Limb (tissue), 2 donors: ENCODE measurements around the gene ADGRA1.
A peak's percentile ranks its signal among the peaks of the same experiment; 100 is the strongest.
"Not testable (repeated sequence)": the region's sequence is repeated elsewhere in the genome, so short reads cannot be mapped to it uniquely, and the experiment has no call there.

Experiments used
- DNase-seq, 2 donors: peaks; one replicate each; pipeline ENCODE4 v3.0.0-alpha.2; 2016; ENCODE audit errors: extremely low spot score in 2 of 2

The ADGRA1 gene

DNA sequence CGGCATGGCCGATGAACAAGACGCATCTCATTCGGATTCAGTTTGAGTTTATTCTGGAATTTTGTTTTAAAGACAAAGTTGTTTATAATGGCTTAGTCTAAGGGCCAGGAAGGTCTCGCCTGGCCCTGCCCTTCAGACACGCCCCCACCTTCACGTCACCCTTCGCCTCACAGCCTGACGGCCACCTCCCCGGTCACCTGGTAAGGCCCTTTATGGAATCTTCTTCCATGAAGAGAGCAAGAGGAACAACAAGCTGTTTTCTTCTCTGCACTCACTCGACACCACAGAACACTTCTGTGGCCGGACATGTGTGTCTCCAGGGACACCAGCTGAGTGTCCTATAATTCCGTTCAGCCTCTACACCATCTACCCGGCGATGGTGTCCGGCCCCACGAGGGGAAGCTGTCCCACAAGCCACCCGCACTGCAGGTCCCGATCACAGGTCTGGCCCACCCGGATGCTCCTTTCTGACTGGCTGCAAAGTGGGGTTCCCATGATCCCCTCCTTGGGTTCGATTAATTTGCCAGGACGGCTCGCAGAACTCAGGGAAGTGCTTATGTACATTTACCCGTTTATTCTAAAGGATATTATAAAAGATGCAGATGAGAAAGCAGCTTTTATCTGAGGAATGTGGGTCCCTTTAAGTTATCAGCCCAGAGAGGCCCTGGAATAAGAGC lies 54.9 kb downstream of the ADGRA1 start:
- no peak for DNase-seq

DNA sequence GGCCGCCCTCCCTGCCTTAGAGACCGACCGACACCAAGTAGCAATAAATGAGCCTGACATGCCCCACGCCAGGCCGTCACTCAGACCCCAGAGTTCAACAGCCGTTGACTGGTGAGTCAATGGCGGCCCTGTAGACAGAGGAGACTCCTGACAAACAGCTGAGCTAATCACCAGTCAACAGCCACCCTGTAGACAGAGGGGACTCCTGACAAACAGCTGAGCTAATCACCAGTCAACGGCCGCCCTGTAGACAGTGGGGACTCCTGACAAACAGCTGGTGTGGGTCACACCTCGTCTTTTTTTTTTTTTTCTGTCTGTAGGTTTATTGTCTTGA lies 55.4 kb downstream of the ADGRA1 start:
- DNase-seq = peak in 1 of 2 donors; percentile 34

DNA sequence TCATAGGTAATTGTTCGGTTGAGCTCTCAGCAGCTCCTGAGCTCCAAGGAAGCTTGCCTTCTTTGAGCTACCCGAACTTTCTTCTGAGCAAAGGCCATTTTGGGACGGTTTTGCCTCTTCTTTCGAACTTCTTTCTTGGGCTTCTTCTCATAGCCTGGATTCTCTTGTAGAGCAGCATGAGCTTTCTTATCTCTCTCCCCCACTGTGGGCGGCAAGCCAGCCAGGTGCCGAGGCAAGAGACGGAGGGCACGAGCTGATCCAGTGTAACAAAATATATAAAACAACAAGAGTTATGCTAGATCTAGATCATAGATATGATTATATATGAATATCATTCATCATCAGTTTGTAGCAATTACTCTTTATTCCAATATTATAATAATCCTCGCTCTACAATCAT lies 55.8 kb downstream of the ADGRA1 start:
- DNase-seq = peak in 1 of 2 donors; percentile 25

DNA sequence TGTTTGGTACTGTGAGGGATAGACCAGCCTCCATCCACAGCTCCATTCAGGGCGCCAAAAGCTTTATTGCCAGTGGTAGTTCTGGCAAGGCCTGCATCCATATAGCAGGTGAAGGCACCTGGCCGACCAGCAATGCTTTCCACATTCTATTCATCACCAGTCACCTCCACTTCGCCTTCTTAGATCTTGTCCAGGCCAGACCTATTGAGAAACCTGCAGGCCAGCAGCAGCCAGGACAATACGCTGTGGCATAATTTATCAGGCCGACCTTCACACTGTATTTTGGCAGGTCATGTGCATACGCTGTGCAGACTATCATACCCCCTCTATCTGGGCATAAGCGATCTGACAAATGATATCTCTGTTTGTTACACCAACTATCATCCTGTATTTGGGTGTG lies 57.0 kb downstream of the ADGRA1 start:
- DNase-seq = no peak

DNA sequence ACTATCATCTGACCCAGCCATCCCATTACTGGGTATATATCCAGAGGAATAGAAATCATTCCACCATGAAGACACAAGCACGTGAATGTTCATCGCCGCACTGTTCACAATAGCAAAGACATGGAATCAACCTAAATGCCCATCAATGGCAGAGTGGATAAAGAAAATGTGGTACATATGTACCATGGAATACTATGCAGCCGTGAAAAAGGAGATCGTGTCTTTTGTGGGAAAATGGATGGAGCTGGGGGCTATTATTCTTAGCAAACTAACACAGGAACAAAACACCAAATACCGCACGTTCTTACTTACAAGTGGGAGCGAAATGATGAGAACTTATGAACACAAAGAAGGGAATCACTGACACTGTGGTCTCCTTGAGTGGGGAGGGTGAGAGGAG lies 62.5 kb downstream of the ADGRA1 start:
- no peak for DNase-seq

DNA sequence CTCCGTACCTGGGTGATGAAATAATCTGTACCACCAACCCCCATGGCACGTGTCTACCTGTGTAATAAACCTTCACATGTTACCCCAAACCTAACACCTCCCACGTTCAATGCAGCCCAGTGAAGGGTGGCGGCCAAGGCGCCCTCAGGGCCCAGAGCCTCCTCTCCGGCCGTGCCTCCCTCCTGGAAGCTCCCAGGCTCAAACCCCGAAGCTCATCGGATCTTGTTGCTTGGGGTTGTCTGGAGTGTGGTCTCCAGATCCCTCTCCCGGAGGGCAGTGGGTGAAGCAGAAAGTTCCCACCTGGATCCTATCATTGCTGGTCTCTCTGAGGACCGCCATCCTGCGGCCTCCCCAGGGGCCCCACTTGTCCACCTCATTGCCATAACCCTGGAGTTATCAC lies 62.9 kb downstream of the ADGRA1 start:
- no peak for DNase-seq

DNA sequence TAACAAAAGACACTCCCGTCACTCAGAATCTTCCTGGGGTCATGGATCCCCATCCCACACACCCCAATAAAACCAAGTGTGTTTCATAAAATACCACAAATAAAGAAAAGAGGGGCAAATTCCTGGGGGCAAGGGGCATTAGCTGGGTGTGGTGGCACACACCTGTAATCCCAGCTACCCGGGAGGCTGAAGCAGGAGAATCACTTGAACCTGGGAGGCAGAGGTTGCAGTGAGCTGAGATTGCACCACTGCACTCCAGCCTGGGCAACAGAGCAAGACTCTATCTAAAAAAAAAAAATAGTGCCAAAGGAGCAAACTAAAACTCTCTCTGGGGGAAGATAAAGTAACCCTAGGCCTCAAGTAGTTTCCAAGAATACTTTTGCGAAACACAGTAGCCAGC lies 63.3 kb downstream of the ADGRA1 start:
- DNase-seq = not testable (repeated sequence)

DNA sequence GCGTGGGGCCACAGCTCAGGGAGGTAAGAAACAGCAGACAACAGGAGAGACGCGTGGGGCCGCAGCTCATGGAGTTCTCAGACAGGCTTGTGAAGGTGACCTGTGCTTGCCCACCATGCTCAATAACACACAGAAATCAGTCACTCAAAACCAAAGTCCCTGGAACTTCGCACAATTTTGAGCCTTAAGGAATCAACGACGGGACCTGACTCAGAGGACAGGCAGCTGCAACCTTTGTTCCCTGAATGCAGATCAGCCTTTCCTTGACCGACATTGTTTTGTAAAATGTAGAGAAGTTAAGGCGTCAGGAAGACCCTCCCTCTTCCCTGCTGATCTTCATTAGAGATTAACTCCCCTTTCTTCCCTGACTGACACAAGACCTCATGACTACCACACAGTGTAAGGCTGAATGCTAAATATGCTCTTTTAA lies 63.8 kb downstream of the ADGRA1 start:
- no peak for DNase-seq

DNA sequence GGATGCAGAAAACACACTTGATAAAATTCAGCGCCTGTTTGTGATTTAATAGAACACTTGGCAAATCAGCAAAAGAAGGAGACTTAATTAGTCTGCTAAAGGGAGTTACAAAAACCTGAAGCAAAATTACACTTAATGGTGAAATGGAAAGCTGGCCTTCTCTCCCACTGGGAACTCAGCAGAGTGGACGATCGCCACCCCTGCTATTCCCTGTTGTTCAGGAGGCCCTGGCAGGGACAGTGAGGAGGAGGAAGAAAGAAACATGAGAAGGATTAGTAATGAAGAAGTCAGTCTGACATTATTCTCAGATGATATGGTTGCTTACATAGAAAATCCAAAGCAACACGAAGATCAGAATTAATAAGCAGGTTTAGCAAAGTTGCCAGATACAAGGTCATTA lies 66.7 kb downstream of the ADGRA1 start:
- DNase-seq = no peak

DNA sequence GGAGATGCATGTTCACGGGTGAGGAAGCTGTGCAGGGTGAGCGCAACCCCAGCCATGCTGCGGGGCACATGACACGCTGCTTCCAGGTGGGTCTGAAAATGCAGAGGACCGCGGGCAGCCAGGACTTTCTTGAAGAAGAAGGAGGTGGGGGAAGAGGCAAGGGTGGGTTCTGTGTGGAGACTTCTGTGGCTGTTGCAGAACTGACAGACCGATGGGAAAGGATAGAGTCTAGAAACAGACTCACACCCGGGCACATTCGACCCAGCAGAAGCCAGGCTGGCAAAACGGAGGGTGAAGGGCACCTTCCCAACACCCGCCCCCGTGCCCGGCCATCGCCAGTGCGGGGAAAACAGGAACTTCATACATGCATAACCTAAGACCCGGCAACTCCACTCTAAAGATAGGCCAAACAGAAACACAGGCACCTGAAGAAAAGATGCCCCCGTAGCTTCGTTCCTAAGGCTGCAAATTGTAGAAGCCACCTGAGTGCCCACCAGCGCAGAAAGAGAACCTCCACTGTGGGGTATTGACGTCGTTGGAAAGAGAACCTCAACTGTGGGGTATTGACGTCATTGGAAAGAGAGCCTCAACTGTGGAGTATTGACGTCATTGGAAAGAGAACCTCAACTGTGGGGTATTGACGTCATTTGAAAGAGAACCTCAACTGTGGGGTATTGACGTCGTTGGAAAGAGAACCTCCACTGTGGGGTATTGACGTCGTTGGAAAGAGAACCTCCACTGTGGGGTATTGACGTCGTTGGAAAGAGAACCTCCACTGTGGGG lies 67.5 kb downstream of the ADGRA1 start:
- no peak for DNase-seq

DNA sequence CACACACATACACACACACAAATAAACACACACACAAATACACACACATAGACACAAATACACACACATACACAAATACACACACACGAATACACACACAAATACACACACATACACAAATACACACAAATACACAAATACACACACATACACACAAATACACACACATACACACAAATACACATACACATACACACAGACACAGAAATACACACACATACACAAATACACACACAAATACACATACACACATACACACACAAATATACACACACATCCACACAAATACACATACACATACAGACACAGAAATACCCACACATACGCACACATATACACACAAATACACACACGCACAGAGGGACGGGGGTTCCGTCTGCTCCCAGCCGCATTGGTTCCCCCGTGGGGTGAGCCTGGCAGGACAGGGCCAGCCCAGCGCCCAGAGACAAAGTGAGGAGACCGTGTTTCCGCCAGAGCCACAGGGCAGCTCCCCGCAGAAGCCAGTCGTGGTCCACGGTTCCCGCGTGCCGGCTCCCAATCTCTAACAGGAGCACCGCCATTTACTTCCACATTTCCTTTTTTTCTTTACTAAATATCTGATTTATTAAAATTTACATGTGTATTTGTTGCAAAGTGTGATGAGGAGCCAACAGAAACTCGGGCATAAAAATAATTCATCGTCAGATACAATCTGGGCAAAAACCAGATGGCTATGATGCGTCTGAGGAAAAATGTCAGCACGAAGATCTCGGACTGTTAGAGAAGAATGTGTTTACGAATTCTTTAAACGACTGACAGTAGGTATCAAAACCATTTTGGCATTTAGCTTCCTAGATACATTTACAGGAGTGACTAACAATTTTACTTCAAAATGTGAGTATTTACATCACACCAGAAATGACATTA lies 69.2 kb downstream of the ADGRA1 start:
- no peak for DNase-seq

DNA sequence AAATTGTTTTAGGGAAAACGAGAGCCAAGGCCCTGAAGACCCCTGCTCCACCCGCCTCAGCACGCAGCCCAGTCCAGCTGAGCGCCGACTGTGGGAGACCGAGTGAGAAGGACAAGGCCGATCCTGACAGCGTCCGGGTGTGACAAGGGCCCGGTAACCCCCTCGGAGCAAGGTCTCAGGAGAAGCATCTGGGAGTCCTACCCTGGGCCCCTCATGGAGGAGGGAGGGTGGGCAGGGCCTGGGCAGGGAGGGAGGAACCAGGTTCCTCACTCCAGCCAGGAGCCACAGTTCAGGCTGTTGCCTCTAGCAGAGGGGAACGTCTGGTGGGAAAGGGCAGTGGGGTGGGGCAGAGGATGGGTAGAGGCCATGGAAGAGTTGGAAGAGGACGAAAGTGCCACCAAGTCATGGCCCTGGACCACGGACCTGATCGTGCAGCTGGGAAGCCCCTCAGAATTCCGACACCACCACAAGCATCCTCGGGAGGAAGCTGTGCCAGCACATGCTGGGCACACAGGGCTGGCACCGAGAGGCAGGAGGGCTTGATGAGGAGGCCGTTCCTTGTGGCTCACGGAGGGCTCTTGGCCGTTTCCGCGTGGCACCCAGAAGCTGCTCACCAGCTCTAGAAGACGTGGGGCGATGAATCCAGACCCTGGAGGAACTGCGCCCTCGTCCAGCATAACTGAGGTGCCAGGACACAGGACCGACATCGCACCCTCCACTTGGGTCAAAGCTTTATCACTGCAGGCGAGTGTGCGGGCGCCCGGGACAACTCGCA lies 70.1 kb downstream of the ADGRA1 start:
- peak in 1 of 2 donors; percentile 34 for DNase-seq

DNA sequence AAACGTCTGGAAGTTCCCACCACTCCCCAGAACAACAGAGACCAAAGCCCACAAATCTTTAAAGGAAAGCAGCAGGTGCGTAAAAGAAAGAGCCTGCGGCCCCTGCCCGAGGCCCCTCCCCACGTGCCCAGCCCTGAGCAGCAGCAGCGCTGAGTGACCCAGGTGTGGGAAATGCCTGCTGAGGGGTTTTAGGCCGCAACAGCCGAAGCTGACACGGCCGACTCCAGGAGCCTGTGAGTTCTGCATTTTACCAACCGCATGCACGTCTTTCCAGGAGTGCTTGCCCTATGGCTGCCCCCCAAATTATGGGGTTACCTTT lies 70.7 kb downstream of the ADGRA1 start:
- no peak for DNase-seq

DNA sequence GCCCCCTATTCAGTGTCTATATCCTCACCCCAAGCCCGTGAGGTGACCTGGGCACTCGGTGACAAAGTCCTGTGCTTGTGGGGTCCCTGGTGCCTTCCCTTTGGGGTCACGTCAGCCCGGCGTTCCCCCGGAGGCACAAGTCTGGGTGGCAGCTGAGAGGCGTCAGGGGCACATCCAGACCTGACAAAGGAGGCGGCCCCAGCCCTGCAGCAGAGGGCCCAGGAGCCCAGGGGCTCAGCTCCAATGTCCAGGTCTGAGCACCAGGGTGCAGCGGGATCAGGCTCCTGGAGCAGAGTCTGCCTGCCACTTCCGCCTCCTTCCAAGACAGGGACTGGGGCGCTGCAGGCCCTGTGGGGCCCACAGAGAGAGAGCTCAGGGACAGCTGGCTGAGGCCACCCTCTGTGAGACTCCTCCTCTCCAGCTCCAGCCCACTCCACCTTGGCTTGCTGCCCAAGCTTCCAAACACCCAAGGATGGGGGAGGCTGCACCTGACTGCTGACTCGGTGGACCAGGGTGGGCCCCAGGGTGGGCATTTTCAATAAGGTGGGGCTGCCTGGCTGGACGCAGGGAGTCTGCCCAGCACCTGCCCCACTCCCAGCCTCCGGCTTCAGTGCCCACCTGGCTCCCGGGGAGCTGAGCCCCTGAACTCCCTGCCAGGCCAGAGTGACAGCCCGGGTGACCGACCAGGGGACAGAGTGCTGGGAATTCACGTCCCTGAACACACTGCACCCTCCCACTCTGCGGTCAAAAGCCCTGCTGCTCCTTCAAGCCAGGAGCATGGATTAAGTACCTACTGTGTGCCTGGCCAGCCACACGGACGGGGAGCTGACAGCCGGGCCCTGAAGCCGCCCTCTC lies 71.3 kb downstream of the ADGRA1 start:
- DNase-seq = peak in 1 of 2 donors; percentile 69

DNA sequence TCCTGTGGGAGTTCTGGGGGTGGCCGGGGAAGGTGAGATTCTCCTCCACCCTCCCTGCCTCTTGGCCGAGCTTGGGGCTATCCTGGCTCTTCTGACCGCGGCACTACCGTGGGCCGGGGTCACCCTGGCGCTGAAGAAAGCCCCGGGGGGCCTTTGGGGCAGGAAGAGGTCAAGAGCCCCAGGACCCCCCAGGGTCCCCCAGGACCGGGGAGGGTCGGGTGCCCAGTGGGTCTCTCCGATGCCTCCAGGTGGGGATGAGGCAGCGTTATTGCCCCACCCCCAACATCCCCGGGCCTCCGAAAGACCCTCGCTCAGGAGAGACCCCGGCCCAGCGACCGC lies 71.9 kb downstream of the ADGRA1 start:
- no peak for DNase-seq

DNA sequence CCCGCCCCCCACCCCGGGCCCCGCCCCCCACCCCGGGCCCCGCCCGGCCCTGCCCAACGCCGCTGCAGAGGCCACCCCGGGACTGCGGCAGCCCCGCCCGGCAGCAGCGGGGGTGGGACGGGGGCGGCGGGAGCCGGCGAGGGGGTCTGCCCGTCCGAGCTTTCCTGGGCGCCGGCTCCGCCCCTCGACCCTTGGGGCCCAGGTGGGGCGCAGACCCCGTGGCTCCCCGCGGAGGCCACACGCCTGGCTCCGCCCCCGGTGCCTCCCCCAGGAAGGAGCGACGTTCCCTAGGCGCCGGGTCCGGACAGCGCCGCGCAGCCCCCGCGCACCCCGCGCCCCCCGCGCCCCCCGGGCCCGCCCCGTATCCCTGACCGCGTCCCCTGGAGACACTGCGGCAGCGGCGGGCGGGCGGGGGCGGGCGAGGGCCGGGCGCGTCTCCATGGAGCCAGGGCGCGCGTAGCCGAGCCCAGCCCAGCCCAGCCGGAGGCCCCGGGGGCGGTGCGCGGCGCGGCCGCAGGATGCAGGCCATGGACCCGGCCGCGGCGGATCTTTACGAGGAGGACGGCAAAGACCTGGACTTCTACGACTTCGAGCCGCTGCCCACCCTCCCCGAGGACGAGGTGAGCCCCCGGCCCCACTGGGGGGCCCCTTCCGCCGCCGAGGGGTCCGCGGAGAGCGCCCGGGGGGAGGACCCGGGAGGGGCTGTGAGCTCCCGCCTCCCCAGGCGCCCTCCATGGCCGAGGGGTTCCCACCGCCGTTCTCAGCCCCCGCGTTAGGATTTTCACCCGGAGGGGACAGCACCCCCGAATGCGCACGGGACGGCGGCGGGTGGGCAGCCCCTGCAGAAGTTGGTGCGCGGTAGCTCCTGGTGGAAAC lies 72.5 kb downstream of the ADGRA1 start, which contains the start of gene KNDC1:
KNDC1 (plus strand) TSS at position 270 of the 876 bp plus-strand sequence; CDS start at position 519, 249 bp downstream.
- peak; percentile 33 to 73 for DNase-seq

DNA sequence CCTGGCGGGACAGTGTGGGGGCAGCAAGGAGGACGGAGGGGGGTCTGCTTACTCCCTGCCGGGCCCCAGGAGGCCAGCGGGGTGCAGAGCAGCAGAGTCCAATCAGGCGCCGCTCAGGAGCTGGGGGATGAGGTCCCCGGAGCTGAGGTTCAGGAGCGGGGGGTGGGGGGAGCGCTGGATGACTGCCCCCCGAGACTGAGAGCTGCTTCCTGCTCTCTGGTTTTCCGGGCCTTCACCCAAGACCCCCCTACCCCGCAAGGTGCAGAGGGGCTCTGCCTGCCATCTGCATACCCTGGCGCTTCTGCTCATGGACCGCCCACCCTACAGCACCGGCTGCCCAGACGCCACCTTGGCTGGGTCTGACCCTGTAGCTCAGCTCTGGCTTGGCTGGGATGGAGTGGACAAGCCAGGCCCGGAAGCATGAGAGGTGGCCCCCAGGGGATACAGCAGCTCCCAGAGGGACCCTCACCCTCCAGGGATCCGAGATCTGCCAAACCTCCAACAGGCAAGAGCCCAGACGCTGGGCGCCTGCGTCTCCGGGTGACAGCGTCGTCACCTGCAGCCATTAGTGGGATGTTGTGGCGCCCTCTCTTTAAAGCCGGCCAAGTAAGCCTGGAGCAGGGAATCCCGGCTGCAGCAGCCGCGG lies 73.2 kb downstream of the ADGRA1 start:
- DNase-seq = no peak

DNA sequence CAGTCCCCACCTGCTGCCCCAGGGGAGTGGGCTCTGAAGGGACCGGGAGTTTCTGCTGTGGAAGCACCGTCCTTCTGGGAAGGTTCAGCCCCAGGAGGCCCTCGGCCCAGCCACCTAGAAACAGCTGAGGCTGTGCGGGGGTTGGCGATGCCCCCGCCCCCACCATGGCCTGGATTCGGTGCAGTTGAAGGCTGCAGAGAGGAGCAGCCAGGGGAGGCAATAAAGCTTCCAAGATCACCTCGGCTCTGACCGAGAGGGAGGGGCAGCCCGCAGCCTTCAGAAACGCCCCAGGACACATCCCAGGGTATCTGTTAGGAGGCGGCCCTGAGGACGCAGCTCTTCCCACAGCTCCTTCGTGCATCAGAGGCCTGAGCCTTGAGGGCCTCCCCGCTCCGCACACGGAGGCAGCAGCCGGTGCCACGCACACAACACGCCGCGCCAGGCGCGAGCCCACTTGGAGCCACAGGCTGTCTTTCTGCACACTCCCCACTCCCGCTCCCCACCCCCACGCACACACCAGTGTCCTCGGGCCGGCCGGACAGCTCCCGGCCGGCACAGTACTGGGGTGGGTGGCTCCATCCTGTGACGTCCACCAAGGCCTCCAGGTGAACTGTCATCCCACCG lies 73.9 kb downstream of the ADGRA1 start:
- DNase-seq = no peak
